HepG2 (cell line): ENCODE data around the gene KANSL3. TPM values are rescaled to one million over a fixed set of nuclear protein-coding genes. Genes with fewer than 3 reads are reported as not detected.

ENCODE experiments used
- AGO1 ChIP-seq: fragments of 200-400 bp; formaldehyde crosslinking; IDR thresholded peaks from 2 replicates; pipeline ENCODE4 v1.6.1; 2017; ENCODE audit warnings: mild to moderate bottlenecking, low read depth, low read length, moderate library complexity; ENCODE audit not compliant: poor library complexity, severe bottlenecking
- NCOA2 ChIP-seq: sonication (generic); formaldehyde crosslinking; IDR thresholded peaks from 2 replicates; pipeline ENCODE4 v1.8.0; 2022; ENCODE audit warnings: inconsistent platforms
- PHF21A ChIP-seq: sonication (generic); formaldehyde crosslinking; IDR thresholded peaks from 2 replicates; pipeline ENCODE4 v1.5.0; 2020; ENCODE audit warnings: mild to moderate bottlenecking, missing genetic modification reagents
- POGZ ChIP-seq: sonication (generic); formaldehyde crosslinking; IDR thresholded peaks from 2 replicates; pipeline ENCODE4 v1.4.0; 2020; ENCODE audit warnings: mild to moderate bottlenecking, missing genetic modification reagents
- ZNF263 ChIP-seq: sonication (generic); formaldehyde crosslinking; IDR thresholded peaks from 2 replicates; pipeline ENCODE4 v1.4.0; 2020; ENCODE audit warnings: missing genetic modification reagents
- ZNF530 ChIP-seq: sonication (generic); formaldehyde crosslinking; IDR thresholded peaks from 2 replicates; pipeline ENCODE4 v1.5.0; 2020; ENCODE audit warnings: low read depth, mild to moderate bottlenecking, missing genetic modification reagents
- ZNF567 ChIP-seq: sonication (generic); formaldehyde crosslinking; IDR thresholded peaks from 2 replicates; pipeline ENCODE4 v1.8.1; 2023; ENCODE audit warnings: mild to moderate bottlenecking, missing genetic modification reagents, borderline replicate concordance
- ZNF605 ChIP-seq: sonication (generic); formaldehyde crosslinking; IDR thresholded peaks from 2 replicates; pipeline ENCODE4 v1.8.0; 2022; ENCODE audit warnings: mild to moderate bottlenecking, missing genetic modification reagents
- ZNF75D ChIP-seq: sonication (generic); formaldehyde crosslinking; IDR thresholded peaks from 2 replicates; pipeline ENCODE4 v1.8.1; 2023; ENCODE audit warnings: missing genetic modification reagents, mild to moderate bottlenecking, borderline replicate concordance
- polyA plus RNA-seq, 8 experiments: library from polyadenylated mRNA; depleted of rRNA in 3 of 8; stranded (reverse) in 7 of 8; unstranded in 1 of 8; fragments of >200 nt; fragmentation: Illumina TruSeq in 4 of 8; extraction: Trizol in 4 of 8; gene quantifications; 2 replicates each; pipeline versions ENCODE4 v1.2.1 to v1.2.3, GENCODE V29; 2011 to 2016; ENCODE audit warnings: low read depth in 4 of 8, missing spikeins in 1 of 8, mixed read lengths in 1 of 8; ENCODE audit not compliant: insufficient read depth in 1 of 8
- total RNA-seq, 5 experiments: library from RNA; depleted of rRNA; stranded (reverse); fragments of >200 nt; fragmentation: Illumina TruSeq; extraction: Trizol; gene quantifications; 2 replicates each; pipeline ENCODE4 v1.2.3, GENCODE V29; 2016; ENCODE audit warnings: low read depth in 1 of 5
- TF ChIP-seq, protein P1 (sequence below): sonication (generic); formaldehyde crosslinking; IDR thresholded peaks from 2 replicates; pipeline ENCODE4 v1.5.0; 2020; ENCODE audit warnings: mild to moderate bottlenecking, missing genetic modification reagents, borderline replicate concordance
- TF ChIP-seq, protein P2 (sequence below): sonication (generic); formaldehyde crosslinking; IDR thresholded peaks from 2 replicates; pipeline ENCODE4 v1.8.1; 2023; ENCODE audit warnings: mild to moderate bottlenecking, missing genetic modification reagents
- TF ChIP-seq, protein P3 (sequence below): sonication (generic); formaldehyde crosslinking; IDR thresholded peaks from 2 replicates; pipeline ENCODE4 v1.5.1; 2020; ENCODE audit warnings: mild to moderate bottlenecking, missing genetic modification reagents, borderline replicate concordance

Gene KANSL3
- total and polyA plus RNA-seq, 2 of the 13 experiments (the other 11 are each of a cell fraction or from before 2014, with no cell fraction given) = 20.8 to 37.3 TPM

DNA sequence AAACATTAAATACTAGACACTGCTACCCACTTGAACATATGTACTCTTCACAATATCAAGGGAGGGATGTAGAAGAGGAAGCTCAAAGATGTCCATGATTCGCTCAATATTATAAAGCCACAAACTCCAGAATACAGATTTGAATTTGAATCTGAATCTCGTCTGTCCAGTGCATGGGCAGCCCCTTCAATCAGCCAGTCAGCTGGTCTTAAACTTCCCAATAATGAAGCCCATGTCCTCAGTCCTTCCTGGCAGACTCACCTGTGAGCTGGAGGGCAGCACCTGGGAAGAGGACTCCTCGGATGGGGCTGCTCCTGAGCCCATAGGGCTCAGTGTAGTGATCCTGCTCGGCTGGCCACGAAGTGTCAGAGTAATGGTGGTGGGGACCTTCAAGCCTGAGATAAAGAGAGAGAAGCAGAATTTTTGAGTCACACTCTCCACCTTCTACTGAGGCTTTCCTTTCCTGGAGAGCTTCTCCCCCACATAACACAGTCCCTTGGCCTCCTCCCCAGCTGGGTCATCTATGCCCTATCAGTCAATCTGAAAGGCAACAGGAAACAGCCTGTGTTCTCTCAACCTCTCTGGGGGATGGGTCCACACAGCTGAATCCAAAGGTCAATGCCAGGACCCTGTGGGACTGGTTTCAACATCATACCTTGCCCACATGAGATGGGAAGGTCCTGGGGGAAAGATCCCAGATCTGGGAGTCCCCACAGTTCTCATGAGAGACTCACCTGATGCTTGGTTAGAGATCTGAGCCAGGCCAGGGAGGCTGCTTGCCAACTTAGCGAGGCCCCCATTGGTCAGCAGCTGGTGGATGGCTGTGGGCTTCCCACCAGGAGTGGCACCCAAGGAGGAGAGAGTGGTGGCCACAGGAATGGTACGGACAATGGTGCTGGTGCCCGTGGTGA is 36.5 kb downstream of the KANSL3 start (continued):
- TF ChIP-seq, protein P1, sequence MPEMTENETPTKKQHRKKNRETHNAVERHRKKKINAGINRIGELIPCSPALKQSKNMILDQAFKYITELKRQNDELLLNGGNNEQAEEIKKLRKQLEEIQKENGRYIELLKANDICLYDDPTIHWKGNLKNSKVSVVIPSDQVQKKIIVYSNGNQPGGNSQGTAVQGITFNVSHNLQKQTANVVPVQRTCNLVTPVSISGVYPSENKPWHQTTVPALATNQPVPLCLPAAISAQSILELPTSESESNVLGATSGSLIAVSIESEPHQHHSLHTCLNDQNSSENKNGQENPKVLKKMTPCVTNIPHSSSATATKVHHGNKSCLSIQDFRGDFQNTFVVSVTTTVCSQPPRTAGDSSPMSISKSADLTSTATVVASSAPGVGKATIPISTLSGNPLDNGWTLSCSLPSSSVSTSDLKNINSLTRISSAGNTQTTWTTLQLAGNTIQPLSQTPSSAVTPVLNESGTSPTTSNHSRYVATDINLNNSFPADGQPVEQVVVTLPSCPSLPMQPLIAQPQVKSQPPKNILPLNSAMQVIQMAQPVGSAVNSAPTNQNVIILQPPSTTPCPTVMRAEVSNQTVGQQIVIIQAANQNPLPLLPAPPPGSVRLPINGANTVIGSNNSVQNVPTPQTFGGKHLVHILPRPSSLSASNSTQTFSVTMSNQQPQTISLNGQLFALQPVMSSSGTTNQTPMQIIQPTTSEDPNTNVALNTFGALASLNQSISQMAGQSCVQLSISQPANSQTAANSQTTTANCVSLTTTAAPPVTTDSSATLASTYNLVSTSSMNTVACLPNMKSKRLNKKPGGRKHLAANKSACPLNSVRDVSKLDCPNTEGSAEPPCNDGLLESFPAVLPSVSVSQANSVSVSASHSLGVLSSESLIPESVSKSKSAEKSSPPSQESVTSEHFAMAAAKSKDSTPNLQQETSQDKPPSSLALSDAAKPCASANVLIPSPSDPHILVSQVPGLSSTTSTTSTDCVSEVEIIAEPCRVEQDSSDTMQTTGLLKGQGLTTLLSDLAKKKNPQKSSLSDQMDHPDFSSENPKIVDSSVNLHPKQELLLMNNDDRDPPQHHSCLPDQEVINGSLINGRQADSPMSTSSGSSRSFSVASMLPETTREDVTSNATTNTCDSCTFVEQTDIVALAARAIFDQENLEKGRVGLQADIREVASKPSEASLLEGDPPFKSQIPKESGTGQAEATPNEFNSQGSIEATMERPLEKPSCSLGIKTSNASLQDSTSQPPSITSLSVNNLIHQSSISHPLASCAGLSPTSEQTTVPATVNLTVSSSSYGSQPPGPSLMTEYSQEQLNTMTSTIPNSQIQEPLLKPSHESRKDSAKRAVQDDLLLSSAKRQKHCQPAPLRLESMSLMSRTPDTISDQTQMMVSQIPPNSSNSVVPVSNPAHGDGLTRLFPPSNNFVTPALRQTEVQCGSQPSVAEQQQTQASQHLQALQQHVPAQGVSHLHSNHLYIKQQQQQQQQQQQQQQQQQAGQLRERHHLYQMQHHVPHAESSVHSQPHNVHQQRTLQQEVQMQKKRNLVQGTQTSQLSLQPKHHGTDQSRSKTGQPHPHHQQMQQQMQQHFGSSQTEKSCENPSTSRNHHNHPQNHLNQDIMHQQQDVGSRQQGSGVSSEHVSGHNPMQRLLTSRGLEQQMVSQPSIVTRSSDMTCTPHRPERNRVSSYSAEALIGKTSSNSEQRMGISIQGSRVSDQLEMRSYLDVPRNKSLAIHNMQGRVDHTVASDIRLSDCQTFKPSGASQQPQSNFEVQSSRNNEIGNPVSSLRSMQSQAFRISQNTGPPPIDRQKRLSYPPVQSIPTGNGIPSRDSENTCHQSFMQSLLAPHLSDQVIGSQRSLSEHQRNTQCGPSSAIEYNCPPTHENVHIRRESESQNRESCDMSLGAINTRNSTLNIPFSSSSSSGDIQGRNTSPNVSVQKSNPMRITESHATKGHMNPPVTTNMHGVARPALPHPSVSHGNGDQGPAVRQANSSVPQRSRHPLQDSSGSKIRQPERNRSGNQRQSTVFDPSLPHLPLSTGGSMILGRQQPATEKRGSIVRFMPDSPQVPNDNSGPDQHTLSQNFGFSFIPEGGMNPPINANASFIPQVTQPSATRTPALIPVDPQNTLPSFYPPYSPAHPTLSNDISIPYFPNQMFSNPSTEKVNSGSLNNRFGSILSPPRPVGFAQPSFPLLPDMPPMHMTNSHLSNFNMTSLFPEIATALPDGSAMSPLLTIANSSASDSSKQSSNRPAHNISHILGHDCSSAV (CRISPR knock-in tag) = no peak
- TF ChIP-seq ZNF605 (CRISPR knock-in tag) (peak; percentile 95), NCOA2 (peak; percentile 91), ZNF530 (CRISPR knock-in tag) (no peak), ZNF567 (CRISPR knock-in tag) (0 out of 2 replicates have a peak, but pooled peaks have one; percentile 28), POGZ (peak; percentile 79), ZNF263 (CRISPR knock-in tag) (peak; percentile 67; the same call in 1 of the 2 replicates), ZNF75D (CRISPR knock-in tag) (no peak), PHF21A (CRISPR knock-in tag) (peak; percentile 92), AGO1 (no peak)
- TF ChIP-seq, protein P2, sequence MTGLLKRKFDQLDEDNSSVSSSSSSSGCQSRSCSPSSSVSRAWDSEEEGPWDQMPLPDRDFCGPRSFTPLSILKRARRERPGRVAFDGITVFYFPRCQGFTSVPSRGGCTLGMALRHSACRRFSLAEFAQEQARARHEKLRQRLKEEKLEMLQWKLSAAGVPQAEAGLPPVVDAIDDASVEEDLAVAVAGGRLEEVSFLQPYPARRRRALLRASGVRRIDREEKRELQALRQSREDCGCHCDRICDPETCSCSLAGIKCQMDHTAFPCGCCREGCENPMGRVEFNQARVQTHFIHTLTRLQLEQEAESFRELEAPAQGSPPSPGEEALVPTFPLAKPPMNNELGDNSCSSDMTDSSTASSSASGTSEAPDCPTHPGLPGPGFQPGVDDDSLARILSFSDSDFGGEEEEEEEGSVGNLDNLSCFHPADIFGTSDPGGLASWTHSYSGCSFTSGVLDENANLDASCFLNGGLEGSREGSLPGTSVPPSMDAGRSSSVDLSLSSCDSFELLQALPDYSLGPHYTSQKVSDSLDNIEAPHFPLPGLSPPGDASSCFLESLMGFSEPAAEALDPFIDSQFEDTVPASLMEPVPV (CRISPR knock-in tag) = peak; percentile 23; the same call in 1 of the 2 replicates
- TF ChIP-seq, protein P3, sequence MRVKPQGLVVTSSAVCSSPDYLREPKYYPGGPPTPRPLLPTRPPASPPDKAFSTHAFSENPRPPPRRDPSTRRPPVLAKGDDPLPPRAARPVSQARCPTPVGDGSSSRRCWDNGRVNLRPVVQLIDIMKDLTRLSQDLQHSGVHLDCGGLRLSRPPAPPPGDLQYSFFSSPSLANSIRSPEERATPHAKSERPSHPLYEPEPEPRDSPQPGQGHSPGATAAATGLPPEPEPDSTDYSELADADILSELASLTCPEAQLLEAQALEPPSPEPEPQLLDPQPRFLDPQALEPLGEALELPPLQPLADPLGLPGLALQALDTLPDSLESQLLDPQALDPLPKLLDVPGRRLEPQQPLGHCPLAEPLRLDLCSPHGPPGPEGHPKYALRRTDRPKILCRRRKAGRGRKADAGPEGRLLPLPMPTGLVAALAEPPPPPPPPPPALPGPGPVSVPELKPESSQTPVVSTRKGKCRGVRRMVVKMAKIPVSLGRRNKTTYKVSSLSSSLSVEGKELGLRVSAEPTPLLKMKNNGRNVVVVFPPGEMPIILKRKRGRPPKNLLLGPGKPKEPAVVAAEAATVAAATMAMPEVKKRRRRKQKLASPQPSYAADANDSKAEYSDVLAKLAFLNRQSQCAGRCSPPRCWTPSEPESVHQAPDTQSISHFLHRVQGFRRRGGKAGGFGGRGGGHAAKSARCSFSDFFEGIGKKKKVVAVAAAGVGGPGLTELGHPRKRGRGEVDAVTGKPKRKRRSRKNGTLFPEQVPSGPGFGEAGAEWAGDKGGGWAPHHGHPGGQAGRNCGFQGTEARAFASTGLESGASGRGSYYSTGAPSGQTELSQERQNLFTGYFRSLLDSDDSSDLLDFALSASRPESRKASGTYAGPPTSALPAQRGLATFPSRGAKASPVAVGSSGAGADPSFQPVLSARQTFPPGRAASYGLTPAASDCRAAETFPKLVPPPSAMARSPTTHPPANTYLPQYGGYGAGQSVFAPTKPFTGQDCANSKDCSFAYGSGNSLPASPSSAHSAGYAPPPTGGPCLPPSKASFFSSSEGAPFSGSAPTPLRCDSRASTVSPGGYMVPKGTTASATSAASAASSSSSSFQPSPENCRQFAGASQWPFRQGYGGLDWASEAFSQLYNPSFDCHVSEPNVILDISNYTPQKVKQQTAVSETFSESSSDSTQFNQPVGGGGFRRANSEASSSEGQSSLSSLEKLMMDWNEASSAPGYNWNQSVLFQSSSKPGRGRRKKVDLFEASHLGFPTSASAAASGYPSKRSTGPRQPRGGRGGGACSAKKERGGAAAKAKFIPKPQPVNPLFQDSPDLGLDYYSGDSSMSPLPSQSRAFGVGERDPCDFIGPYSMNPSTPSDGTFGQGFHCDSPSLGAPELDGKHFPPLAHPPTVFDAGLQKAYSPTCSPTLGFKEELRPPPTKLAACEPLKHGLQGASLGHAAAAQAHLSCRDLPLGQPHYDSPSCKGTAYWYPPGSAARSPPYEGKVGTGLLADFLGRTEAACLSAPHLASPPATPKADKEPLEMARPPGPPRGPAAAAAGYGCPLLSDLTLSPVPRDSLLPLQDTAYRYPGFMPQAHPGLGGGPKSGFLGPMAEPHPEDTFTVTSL (CRISPR knock-in tag) = peak; percentile 56; the same call in 1 of the 2 replicates
